ENCODE measurements around the gene TUSC7. TPM values are rescaled to one million over a fixed set of nuclear protein-coding genes. Genes with fewer than 3 reads are reported as not detected.

Gene TUSC7
- not detected for total RNA-seq
- long read RNA-seq, donor 1, result 0 reads
- long read RNA-seq, donor 2, result 0 reads

- TF ChIP-seq CTCF (IDR thresholded peaks at IDR 0.05), result no peak
- H3K4me1 ChIP-seq (ENCODE audit: low read depth), result no peaks in the 10 kb centered on the region
- DNase-seq, result no peak
- H3K4me3 ChIP-seq, result no peak within 1 kb of the TSS
- H3K9me3 ChIP-seq, result no peaks in the 10 kb centered on the region
- ATAC-seq, result no peak
- H3K36me3 ChIP-seq (ENCODE audit: low read depth), result no peaks in the 10 kb centered on the region
- intact Hi-C loops (cut with DNase I, micrococcal nuclease), result no loop called here
Observed at GRCh38 chr3:116709479-116709878, at the start of gene TUSC7. Gene TUSC7, plus strand, starts transcription at chr3:116709779.

- ATAC-seq, result no peak
- intact Hi-C loops (cut with DNase I, micrococcal nuclease), result no loop called here
- H3K4me3 ChIP-seq, result no peak overlapping the region
Observed at GRCh38 chr3:116661196-116661595, 48.4 kb upstream of the TUSC7 start.

GRCh38 chr3:116663161-116664110 is 46.1 kb upstream of the TUSC7 start:
- intact Hi-C loops (cut with DNase I, micrococcal nuclease), result no loop called here
- ATAC-seq, result no peak
- TF ChIP-seq CTCF (IDR thresholded peaks at IDR 0.05), result no peak
- H3K9me3 ChIP-seq, result no peaks in the 10 kb centered on the region
- no peak for DNase-seq
- no peaks in the 10 kb centered on the region for H3K36me3 ChIP-seq (ENCODE audit: low read depth)
- H3K4me1 ChIP-seq (ENCODE audit: low read depth), result no peaks in the 10 kb centered on the region
- no peak overlapping the region for H3K4me3 ChIP-seq

More at GRCh38 chr3:116661196-116661595, 48.4 kb upstream of the TUSC7 start:
- no peak for DNase-seq
- no peak for TF ChIP-seq CTCF (IDR thresholded peaks at IDR 0.05)
- Histone ChIP-seq H3K4me1 (ENCODE audit: low read depth) (no peaks in the 10 kb centered on the region), H3K36me3 (ENCODE audit: low read depth) (no peaks in the 10 kb centered on the region), H3K9me3 (no peaks in the 10 kb centered on the region)

- Histone ChIP-seq H3K36me3 (ENCODE audit: low read depth) (no peaks in the 10 kb centered on the region), H3K4me1 (ENCODE audit: low read depth) (no peaks in the 10 kb centered on the region), H3K9me3 (no peaks in the 10 kb centered on the region), H3K4me3 (no peak overlapping the region)
- no peak for TF ChIP-seq CTCF (IDR thresholded peaks at IDR 0.05)
- ATAC-seq (no peak), DNase-seq (no peak)
- intact Hi-C loops (cut with DNase I, micrococcal nuclease), result no loop called here
Observed at GRCh38 chr3:116667324-116667723, 42.3 kb upstream of the TUSC7 start.

- no peaks in the 10 kb centered on the region for H3K9me3 ChIP-seq
- TF ChIP-seq CTCF (IDR thresholded peaks at IDR 0.05), result no peak
- H3K36me3 ChIP-seq (ENCODE audit: low read depth), result no peaks in the 10 kb centered on the region
- no peak overlapping the region for H3K4me3 ChIP-seq
- no peak for ATAC-seq
- H3K4me1 ChIP-seq (ENCODE audit: low read depth), result no peaks in the 10 kb centered on the region
- DNase-seq, result no peak
- intact Hi-C loops (cut with DNase I, micrococcal nuclease), result no loop called here
Observed at GRCh38 chr3:116667791-116668190, 41.8 kb upstream of the TUSC7 start.

Data from mucosa of descending colon (tissue), 3 donors.